ENCODE results near the gene CSRP3. TPM values are rescaled to one million over a fixed set of nuclear protein-coding genes. Genes with fewer than 3 reads are reported as not detected.

CSRP3 gene
- total RNA-seq, 2 experiments from 2014 or later = not detected

DNA sequence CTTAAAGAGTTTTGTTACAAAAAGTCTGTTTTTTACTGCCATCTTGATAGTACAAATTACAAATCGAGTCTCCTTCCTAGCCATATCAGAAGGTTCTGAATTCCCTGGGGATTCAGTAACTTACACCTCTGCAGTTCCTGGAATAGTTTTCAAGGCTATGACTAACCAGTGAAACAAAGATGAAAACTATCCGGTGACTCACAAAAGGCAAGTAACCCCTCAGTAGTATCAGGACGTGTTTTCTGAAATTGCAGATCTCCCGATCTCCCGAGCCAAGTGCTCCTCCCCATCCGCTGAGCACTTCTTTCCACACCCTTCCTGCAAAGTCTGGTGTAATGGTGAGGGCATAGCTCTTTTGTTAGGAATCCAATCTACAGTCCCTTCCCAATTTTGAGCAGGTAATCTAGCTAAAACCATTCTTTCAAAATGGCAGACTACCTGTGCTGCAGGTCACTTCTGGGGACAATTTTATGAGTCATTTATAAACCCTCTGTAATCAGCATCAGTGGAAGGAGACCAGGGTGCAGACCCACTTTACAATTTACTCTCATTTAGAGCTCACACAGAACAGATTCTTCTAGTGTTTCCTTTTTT is 31.2 kb upstream of the CSRP3 start:
- POLR2A ChIA-PET = no interaction called here
- Mint-ChIP-seq H3K27ac (no peak overlapping the region), H3K27me3 (no peaks in the 10 kb centered on the region), H3K4me1 (ENCODE audit: low read depth) (no peaks in the 10 kb centered on the region), H3K36me3 (ENCODE audit: low read depth) (no peaks in the 10 kb centered on the region), H3K9me3 (no peaks in the 10 kb centered on the region), H3K4me3 (no peak overlapping the region)
- peaks cover 4% of the 10 kb centered on the region for H3K4me1 ChIP-seq (ENCODE audit: insufficient read depth, low read length)
- no peaks in the 10 kb centered on the region for H3K27me3 ChIP-seq (ENCODE audit: control insufficient read depth in 1 of 2, insufficient read depth in 2 of 2, low read length in 2 of 2)
- intact Hi-C loops (cut with DNase I, micrococcal nuclease) = no loop called here
- no peak overlapping the region for H3K27ac ChIP-seq (ENCODE audit: low read depth in 1 of 2, low read length in 2 of 2)
- no peaks in the 10 kb centered on the region for H3K9me3 ChIP-seq (ENCODE audit: control insufficient read depth in 1 of 2, insufficient read depth in 1 of 2, low read length in 2 of 2)
- no peaks in the 10 kb centered on the region for H3K36me3 ChIP-seq (ENCODE audit: insufficient read depth, low read length)
- CTCF ChIA-PET = no interaction called here
- DNase-seq = no peak
- ATAC-seq (ENCODE audit: poor library complexity) = no peak
- TF ChIP-seq, protein P1, sequence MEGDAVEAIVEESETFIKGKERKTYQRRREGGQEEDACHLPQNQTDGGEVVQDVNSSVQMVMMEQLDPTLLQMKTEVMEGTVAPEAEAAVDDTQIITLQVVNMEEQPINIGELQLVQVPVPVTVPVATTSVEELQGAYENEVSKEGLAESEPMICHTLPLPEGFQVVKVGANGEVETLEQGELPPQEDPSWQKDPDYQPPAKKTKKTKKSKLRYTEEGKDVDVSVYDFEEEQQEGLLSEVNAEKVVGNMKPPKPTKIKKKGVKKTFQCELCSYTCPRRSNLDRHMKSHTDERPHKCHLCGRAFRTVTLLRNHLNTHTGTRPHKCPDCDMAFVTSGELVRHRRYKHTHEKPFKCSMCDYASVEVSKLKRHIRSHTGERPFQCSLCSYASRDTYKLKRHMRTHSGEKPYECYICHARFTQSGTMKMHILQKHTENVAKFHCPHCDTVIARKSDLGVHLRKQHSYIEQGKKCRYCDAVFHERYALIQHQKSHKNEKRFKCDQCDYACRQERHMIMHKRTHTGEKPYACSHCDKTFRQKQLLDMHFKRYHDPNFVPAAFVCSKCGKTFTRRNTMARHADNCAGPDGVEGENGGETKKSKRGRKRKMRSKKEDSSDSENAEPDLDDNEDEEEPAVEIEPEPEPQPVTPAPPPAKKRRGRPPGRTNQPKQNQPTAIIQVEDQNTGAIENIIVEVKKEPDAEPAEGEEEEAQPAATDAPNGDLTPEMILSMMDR (IDR thresholded peaks at IDR 0.05) = no peak
- no peak overlapping the region for H3K4me3 ChIP-seq (ENCODE audit: low read length)

DNA sequence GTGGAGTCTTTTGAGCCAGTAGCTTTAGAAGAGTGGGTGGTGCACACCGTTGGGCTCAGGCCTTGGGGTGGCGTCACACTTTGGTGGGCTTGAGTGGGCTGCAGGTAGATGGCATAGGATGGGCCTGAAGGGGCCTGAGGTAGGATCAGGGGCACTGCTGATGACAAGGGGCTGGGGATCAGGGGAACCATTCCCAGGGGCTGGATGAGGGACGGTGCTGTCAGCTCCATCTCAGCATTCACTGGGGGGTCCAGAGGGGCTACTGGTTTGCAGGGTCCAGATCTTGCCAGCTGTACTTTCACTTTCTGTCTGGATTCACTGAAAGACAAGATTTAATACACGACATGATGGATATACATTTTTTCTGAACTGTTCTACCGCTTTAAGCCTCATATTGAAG is 27.9 kb upstream of the CSRP3 start:
- Mint-ChIP-seq H3K27ac (no peak overlapping the region), H3K4me1 (ENCODE audit: low read depth) (no peaks in the 10 kb centered on the region), H3K36me3 (ENCODE audit: low read depth) (no peaks in the 10 kb centered on the region), H3K9me3 (no peaks in the 10 kb centered on the region), H3K27me3 (no peaks in the 10 kb centered on the region), H3K4me3 (no peak overlapping the region)
- Histone ChIP-seq H3K27ac (ENCODE audit: low read depth in 1 of 2, low read length in 2 of 2) (no peak overlapping the region), H3K4me3 (ENCODE audit: low read length) (no peak overlapping the region), H3K4me1 (ENCODE audit: insufficient read depth, low read length) (peaks cover 4% of the 10 kb centered on the region), H3K9me3 (ENCODE audit: control insufficient read depth in 1 of 2, insufficient read depth in 1 of 2, low read length in 2 of 2) (no peaks in the 10 kb centered on the region), H3K36me3 (ENCODE audit: insufficient read depth, low read length) (no peaks in the 10 kb centered on the region), H3K27me3 (ENCODE audit: control insufficient read depth in 1 of 2, insufficient read depth in 2 of 2, low read length in 2 of 2) (no peaks in the 10 kb centered on the region)
- CTCF ChIA-PET = no interaction called here
- DNase-seq = no peak
- TF ChIP-seq, protein P1 (IDR thresholded peaks at IDR 0.05) = no peak
- intact Hi-C loops (cut with DNase I, micrococcal nuclease) = no loop called here
- POLR2A ChIA-PET = interaction anchor here (1.2 kb wide), 1 partner anchor 10 kb away, joined by 3 read pairs; no protein-coding TSS in a partner anchor
- no peak for ATAC-seq (ENCODE audit: poor library complexity)

DNA sequence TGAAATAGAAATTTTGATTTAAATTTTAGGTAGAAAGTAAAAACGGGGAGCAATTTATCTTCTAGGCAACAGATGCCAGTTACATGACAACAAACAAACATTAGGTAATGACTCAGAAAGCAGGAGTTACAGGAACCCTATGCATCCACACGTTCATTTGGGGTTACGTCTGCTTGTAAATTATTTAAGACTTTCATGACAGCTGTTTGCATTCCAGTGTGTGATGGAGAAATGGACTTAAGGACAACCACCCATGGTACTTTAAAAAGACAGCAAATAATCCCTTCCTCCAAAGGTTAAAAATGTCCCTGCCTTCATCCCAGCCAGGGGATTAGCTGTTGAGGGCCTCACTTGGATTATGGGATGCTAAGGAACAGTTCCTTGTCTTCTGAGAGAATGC is 27.2 kb upstream of the CSRP3 start:
- H3K36me3 Mint-ChIP-seq (ENCODE audit: low read depth) = no peaks in the 10 kb centered on the region
- ATAC-seq (ENCODE audit: poor library complexity) = no peak
- Histone ChIP-seq H3K4me1 (ENCODE audit: insufficient read depth, low read length) (peaks cover 4% of the 10 kb centered on the region), H3K27ac (ENCODE audit: low read depth in 1 of 2, low read length in 2 of 2) (no peak overlapping the region), H3K4me3 (ENCODE audit: low read length) (no peak overlapping the region), H3K36me3 (ENCODE audit: insufficient read depth, low read length) (no peaks in the 10 kb centered on the region), H3K9me3 (ENCODE audit: control insufficient read depth in 1 of 2, insufficient read depth in 1 of 2, low read length in 2 of 2) (no peaks in the 10 kb centered on the region), H3K27me3 (ENCODE audit: control insufficient read depth in 1 of 2, insufficient read depth in 2 of 2, low read length in 2 of 2) (no peaks in the 10 kb centered on the region)
- H3K27ac Mint-ChIP-seq = no peak overlapping the region
- H3K27me3 Mint-ChIP-seq = no peaks in the 10 kb centered on the region
- no peaks in the 10 kb centered on the region for H3K4me1 Mint-ChIP-seq (ENCODE audit: low read depth)
- TF ChIP-seq, protein P1 (IDR thresholded peaks at IDR 0.05) = no peak
- H3K9me3 Mint-ChIP-seq = no peaks in the 10 kb centered on the region
- intact Hi-C loops (cut with DNase I, micrococcal nuclease) = no loop called here
- no peak overlapping the region for H3K4me3 Mint-ChIP-seq
- POLR2A ChIA-PET = no interaction called here
- CTCF ChIA-PET = no interaction called here
- no peak for DNase-seq
